ENCODE measurements around the gene RBM6. TPM values are rescaled to one million over a fixed set of nuclear protein-coding genes. Genes with fewer than 3 reads are reported as not detected.

Gene RBM6
- total RNA-seq, 1 donor from 2014 or later, result 53.9 TPM

- Histone ChIP-seq H4K20me1 (ENCODE audit: insufficient read depth, low read length) (no peaks in the 10 kb centered on the region), H3K4me2 (ENCODE audit: low read length) (no peak overlapping the region), H3K36me3 (ENCODE audit: insufficient read depth, low read length) (peaks cover 46% of the 10 kb centered on the region), H3K9ac (ENCODE audit: low read length) (no peak overlapping the region), H3K4me1 (ENCODE audit: insufficient read depth, low read length) (no peaks in the 10 kb centered on the region), H3K4me3 (ENCODE audit: insufficient read depth, low read depth, low read length) (no peak overlapping the region), H3K9me3 (ENCODE audit: insufficient read depth, low read depth, low read length) (no peaks in the 10 kb centered on the region), H3K27me3 (ENCODE audit: insufficient read depth, low read length) (no peaks in the 10 kb centered on the region), H2AFZ (ENCODE audit: low read depth, low read length) (no peak overlapping the region), H3K79me2 (ENCODE audit: insufficient read depth, low read length) (no peaks in the 10 kb centered on the region), H3K27ac (ENCODE audit: low read depth, low read length) (no peak overlapping the region)
- H3K4me1 Mint-ChIP-seq (ENCODE audit: low read depth, unreplicated experiment), result no peaks in the 10 kb centered on the region
- H3K9me3 Mint-ChIP-seq (ENCODE audit: unreplicated experiment), result no peaks in the 10 kb centered on the region
- FAIRE-seq (no peak), DNase-seq (ENCODE audit: low read depth) (no peak)
- H3K4me3 Mint-ChIP-seq (ENCODE audit: unreplicated experiment), result no peak overlapping the region
- H3K27me3 Mint-ChIP-seq (ENCODE audit: low read depth, unreplicated experiment), result no peaks in the 10 kb centered on the region
- H3K36me3 Mint-ChIP-seq (ENCODE audit: low read depth, unreplicated experiment), result peaks cover 18% of the 10 kb centered on the region
- TF ChIP-seq, protein P1, sequence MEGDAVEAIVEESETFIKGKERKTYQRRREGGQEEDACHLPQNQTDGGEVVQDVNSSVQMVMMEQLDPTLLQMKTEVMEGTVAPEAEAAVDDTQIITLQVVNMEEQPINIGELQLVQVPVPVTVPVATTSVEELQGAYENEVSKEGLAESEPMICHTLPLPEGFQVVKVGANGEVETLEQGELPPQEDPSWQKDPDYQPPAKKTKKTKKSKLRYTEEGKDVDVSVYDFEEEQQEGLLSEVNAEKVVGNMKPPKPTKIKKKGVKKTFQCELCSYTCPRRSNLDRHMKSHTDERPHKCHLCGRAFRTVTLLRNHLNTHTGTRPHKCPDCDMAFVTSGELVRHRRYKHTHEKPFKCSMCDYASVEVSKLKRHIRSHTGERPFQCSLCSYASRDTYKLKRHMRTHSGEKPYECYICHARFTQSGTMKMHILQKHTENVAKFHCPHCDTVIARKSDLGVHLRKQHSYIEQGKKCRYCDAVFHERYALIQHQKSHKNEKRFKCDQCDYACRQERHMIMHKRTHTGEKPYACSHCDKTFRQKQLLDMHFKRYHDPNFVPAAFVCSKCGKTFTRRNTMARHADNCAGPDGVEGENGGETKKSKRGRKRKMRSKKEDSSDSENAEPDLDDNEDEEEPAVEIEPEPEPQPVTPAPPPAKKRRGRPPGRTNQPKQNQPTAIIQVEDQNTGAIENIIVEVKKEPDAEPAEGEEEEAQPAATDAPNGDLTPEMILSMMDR (IDR thresholded peaks at IDR 0.05; ENCODE audit: insufficient read depth, low read depth, low read length), result no peak
- H3K27ac Mint-ChIP-seq (ENCODE audit: unreplicated experiment), result no peak overlapping the region
Observed at GRCh38 chr3:50057756-50058155, 117.8 kb downstream of the RBM6 start.

GRCh38 chr3:50068134-50068533 is 128.2 kb downstream of the RBM6 start:
- peaks cover 54% of the 10 kb centered on the region for H3K36me3 ChIP-seq (ENCODE audit: insufficient read depth, low read length)
- H3K36me3 Mint-ChIP-seq (ENCODE audit: low read depth, unreplicated experiment), result peaks cover 34% of the 10 kb centered on the region
- no peak overlapping the region for H3K9ac ChIP-seq (ENCODE audit: low read length)

DNA sequence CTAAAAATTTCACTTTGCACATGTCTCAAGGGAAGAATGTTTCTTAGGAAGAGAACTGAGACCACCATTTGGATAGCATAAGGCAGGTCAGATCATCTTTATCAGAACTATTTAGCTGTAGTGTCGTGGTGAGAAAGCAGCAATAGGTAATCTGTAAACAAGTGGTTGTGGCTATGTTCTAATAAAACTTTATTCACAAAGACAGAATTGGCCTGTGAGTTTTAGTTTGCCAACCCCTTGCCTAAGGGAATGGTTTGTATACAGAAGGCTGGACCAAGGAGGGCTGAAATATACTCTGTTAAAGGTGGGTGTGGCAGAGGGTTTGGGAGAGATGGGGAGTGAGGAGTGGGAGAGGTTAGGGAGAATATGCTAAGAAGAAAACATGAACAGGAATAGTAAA is 138.1 kb downstream of the RBM6 start:
- H3K4me2 ChIP-seq (ENCODE audit: low read length), result no peak overlapping the region
- no peak overlapping the region for H3K4me3 ChIP-seq (ENCODE audit: insufficient read depth, low read depth, low read length)
- H2AFZ ChIP-seq (ENCODE audit: low read depth, low read length), result no peak overlapping the region
- no peak overlapping the region for H3K4me3 Mint-ChIP-seq (ENCODE audit: unreplicated experiment)
- H3K36me3 ChIP-seq (ENCODE audit: insufficient read depth, low read length), result peaks cover 17% of the 10 kb centered on the region
- H3K9ac ChIP-seq (ENCODE audit: low read length), result no peak overlapping the region
- H3K9me3 ChIP-seq (ENCODE audit: insufficient read depth, low read depth, low read length), result no peaks in the 10 kb centered on the region
- TF ChIP-seq, protein P1 (IDR thresholded peaks at IDR 0.05; ENCODE audit: insufficient read depth, low read depth, low read length), result no peak
- no peak for TF ChIP-seq EZH2 (IDR thresholded peaks at IDR 0.05; ENCODE audit: insufficient read depth, low read length)
- H3K27me3 Mint-ChIP-seq (ENCODE audit: low read depth, unreplicated experiment), result no peaks in the 10 kb centered on the region
- no peaks in the 10 kb centered on the region for H3K4me1 Mint-ChIP-seq (ENCODE audit: low read depth, unreplicated experiment)
- H3K27ac Mint-ChIP-seq (ENCODE audit: unreplicated experiment), result no peak overlapping the region
- DNase-seq (ENCODE audit: low read depth) (no peak), FAIRE-seq (no peak)
- no peaks in the 10 kb centered on the region for H4K20me1 ChIP-seq (ENCODE audit: insufficient read depth, low read length)
- no peaks in the 10 kb centered on the region for H3K79me2 ChIP-seq (ENCODE audit: insufficient read depth, low read length)
- H3K4me1 ChIP-seq (ENCODE audit: insufficient read depth, low read length), result no peaks in the 10 kb centered on the region
- no peaks in the 10 kb centered on the region for H3K9me3 Mint-ChIP-seq (ENCODE audit: unreplicated experiment)
- no peaks in the 10 kb centered on the region for H3K27me3 ChIP-seq (ENCODE audit: insufficient read depth, low read length)
- H3K36me3 Mint-ChIP-seq (ENCODE audit: low read depth, unreplicated experiment), result peaks cover 20% of the 10 kb centered on the region
- no peak overlapping the region for H3K27ac ChIP-seq (ENCODE audit: low read depth, low read length)

More at GRCh38 chr3:50068134-50068533, 128.2 kb downstream of the RBM6 start:
- Mint-ChIP-seq H3K4me3 (ENCODE audit: unreplicated experiment) (no peak overlapping the region), H3K27ac (ENCODE audit: unreplicated experiment) (peak overlapping the region; percentile 77), H3K27me3 (ENCODE audit: low read depth, unreplicated experiment) (no peaks in the 10 kb centered on the region), H3K4me1 (ENCODE audit: low read depth, unreplicated experiment) (peaks cover 13% of the 10 kb centered on the region), H3K9me3 (ENCODE audit: unreplicated experiment) (no peaks in the 10 kb centered on the region)
- Histone ChIP-seq H3K4me2 (ENCODE audit: low read length) (peak overlapping the region; percentile 14), H4K20me1 (ENCODE audit: insufficient read depth, low read length) (peaks cover 3% of the 10 kb centered on the region), H3K27ac (ENCODE audit: low read depth, low read length) (peak overlapping the region; percentile 45), H3K9me3 (ENCODE audit: insufficient read depth, low read depth, low read length) (no peaks in the 10 kb centered on the region), H3K79me2 (ENCODE audit: insufficient read depth, low read length) (no peaks in the 10 kb centered on the region), H3K4me1 (ENCODE audit: insufficient read depth, low read length) (peaks cover 8% of the 10 kb centered on the region), H3K27me3 (ENCODE audit: insufficient read depth, low read length) (no peaks in the 10 kb centered on the region), H2AFZ (ENCODE audit: low read depth, low read length) (no peak overlapping the region), H3K4me3 (ENCODE audit: insufficient read depth, low read depth, low read length) (no peak overlapping the region)
- FAIRE-seq, result peak; percentile 64
- no peak for TF ChIP-seq EZH2 (IDR thresholded peaks at IDR 0.05; ENCODE audit: insufficient read depth, low read length)
- TF ChIP-seq, protein P1 (IDR thresholded peaks at IDR 0.05; ENCODE audit: insufficient read depth, low read depth, low read length), result no peak
- peak; percentile 48 for DNase-seq (ENCODE audit: low read depth)

All from astrocyte (in vitro differentiated cells and primary cell).